SKM-1 treated with dmso at 0.1 percent for 144 hours (cell line): ENCODE measurements around the gene CMTM6.
"Not testable (repeated sequence)": the region's sequence is repeated elsewhere in the genome, so short reads cannot be mapped to it uniquely, and the experiment has no call there.

Source experiments
- DNase-seq: peaks from one replicate; lab custom pipeline; 2025; ENCODE audit not compliant: unreplicated experiment; lab: John Stamatoyannopoulos, UW

The CMTM6 gene

GRCh38 chr3:32467333-32468070, 35.1 kb downstream of the CMTM6 start:
- peak; percentile 49 for DNase-seq

- DNase-seq = not testable (repeated sequence)
These were observed 35.8 kb downstream of the CMTM6 start for GRCh38 chr3:32466808-32467207.

- not testable (repeated sequence) for DNase-seq
These were observed 37.9 kb downstream of the CMTM6 start for GRCh38 chr3:32464726-32465125.

- not testable (repeated sequence) for DNase-seq
These were observed 39.2 kb downstream of the CMTM6 start for GRCh38 chr3:32463415-32463814.

GRCh38 chr3:32462191-32462986, 40.3 kb downstream of the CMTM6 start:
- not testable (repeated sequence) for DNase-seq

DNA sequence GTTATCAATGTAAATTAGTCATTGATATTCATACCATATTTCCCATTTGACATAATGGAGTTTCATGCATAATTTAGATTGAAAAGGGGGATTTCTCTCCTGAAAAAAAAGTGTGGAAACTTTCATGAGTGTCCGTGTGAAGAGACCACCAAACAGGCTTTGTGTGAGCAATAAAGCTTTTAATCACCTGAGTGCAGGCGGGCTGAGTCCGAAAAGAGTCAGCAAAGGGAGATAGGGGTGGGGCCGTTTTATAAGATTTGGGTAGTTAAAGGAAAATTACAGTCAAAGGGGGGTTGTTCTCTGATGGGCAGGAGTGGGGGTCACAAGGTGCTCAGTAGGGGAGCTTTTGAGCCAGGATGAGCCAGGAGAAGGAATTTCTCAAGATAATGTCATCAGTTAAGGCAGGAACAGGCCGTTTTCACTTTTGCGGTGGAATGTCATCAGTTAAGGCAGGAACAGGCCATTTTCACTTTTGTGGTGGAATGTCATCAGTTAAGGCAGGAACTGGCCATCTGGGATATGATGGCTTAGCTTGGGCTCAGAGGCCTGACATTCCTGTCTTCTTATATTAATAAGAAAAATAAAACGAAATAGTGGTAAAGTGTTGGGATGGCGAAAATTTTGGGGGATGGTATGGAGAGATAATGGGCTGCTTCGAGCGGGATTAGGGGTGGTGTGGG, 41.7 kb downstream of the CMTM6 start:
- DNase-seq = not testable (repeated sequence)

GRCh38 chr3:32460031-32460749, 42.5 kb downstream of the CMTM6 start:
- DNase-seq = no peak

GRCh38 chr3:32459450-32459849, 43.2 kb downstream of the CMTM6 start:
- DNase-seq = no peak

- peak; percentile 19 for DNase-seq
These were observed 44.6 kb downstream of the CMTM6 start for GRCh38 chr3:32457971-32458471.

DNA sequence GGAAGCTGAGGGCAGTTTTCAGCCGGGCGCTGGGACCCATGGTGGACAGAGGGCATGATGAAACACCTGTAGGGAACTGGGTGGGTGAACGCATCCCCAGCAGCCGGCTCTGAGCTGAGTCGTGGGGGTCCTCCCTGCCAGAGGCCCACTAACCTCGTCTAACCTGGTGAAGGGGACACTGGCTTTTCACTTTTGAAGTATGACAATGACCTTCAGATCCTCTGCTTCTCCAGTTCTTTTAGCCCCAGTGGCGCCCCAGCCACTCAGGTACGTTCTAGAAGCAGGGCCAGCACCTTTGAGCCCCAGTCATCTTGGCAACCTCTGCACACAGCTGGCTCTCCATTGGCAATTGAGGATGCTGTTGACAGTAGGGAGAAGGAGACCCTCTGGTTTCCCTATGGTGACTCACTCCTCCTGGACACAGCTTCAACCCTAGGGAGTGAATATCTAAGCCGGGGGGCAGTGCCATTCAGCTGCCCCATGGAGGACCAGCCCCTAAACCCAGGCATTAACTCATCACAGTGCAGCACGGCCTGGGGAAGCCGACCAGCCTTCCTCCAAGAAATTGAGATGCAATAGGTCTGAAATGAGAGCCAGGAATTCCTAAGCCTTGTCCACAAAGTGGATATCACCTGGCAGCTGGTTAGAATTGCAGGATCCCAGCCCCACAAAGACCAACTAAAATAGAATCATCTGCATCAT, 46.1 kb downstream of the CMTM6 start:
- no peak for DNase-seq

DNA sequence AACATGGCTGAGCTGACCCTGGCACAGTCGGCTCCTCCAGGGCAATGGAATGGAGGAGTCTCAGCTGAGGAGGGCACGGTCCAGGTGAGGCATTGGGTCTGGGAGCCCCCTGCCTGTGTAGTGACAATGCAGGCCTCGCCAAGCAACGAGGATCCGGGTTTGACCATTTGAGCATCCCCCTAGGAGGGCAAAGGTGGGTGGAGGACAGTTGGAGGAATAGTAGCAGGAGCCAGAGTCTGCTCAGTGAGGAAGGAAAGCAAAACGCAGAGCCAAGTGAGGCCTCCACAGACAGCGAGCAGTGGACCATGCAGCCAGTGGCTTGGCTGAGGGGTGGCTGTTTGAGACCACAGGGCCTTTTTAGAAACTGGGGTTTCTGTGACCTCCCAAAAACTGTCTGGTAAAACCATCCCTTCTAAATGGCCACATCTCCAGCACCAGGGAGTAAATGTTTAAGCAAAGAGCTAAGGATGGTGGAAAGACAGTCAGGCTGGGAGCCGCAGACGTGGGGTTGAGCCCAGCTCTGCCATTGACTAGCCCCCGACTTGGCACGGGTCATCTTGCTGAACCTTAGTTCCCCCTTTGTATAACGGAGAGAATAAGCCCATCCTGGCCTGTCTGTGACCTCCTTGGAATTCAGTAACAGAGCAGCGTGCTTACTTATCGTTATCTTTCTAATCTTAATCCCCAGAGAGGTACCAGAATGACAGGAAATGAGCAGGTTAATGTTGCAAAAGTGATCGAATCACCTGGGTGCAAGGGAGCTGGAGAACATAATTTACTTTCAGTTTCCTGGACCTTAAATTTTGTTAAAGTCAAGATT, 46.8 kb downstream of the CMTM6 start:
- no peak for DNase-seq

GRCh38 chr3:32454731-32455608, 47.7 kb downstream of the CMTM6 start:
- no peak for DNase-seq

GRCh38 chr3:32454111-32454510, 48.5 kb downstream of the CMTM6 start:
- DNase-seq = no peak

DNA sequence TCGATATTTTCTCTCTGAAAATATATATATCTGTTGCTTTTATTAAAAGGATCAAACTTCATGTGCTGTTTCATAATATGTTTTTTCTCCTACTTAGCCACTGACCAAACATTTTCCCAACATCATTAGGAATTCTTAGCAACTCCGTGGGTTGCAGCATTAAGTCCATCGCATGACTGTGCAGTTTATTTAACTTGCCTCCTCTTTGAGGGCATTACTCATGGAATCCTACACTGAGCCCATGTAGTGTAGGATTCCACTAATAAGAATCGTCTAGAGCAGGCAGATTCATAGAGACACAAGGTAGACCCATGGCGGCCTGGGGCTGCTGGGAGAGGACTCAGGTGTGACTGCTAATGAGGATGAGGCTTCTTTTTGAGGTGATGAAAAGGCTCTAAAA, 49.3 kb downstream of the CMTM6 start:
- DNase-seq = no peak

DNA sequence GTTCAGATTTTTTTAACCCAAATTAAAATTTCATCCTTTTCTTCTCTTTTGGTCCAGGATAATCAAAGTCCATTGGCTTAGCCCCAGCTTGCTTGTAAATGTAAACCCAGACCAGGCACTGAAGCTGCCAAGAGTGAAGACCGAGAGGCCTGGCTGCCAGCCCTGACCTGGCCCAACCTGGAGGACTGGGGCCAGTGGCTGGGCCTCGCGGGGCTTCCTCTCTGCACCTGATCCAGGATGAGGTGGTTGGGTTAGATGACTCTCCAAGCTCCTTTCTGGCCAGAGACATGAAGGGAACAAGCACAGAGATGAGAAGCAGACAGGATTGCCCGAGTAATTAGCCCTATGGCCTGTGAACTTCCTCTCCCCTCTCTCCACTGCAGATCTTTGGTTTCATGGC, 50.6 kb downstream of the CMTM6 start:
- DNase-seq = no peak

DNA sequence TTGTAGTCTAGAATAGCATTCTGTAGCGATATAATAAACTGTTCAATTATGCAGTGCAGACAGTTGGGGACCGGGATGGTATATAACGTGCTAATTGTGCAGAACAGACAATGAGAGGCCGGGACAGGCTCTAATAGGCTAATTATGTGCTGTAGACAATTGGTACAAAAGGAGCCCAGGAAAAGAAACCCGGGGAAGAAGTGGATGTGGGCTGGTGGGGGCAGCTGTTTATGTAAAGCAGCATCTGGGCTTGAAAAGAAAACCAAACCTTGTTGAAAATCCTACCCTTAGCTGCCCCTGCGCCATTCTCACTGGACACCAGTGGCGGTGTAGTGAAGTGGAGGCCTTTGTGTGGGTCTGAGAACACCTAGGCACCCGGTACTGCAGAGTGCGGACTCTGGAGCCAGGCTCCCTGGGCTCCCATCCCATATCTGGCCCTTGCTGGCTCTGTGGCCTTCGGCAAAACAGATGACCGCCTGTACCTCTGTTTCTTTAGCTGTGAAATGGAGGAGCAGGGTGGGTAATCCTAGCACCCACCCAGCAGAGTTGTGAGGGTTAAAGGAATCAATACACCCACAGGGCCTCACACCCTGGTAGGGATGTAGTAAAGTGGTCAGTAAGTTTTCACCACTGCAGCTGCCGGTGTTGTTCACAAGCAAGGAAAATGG, 51.5 kb downstream of the CMTM6 start:
- DNase-seq = no peak

DNA sequence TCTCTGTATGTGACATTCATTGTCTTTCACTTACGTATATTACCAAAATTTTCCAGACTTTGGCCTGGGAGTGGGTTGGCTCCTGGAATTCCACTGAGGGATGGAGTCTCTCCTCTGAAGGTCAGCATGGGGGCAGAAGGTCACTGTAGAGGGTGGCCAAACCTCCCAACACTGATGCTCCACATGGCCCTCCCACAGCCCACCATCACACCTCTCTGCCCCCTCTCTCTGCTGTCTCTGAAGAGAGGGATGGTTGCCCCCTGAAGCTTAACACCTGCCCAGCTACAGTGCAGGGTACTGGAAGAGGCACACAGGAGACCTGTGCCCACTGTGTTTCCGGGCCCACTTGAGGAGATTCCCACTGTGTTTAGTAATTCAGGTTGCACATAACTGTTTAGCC, 52.2 kb downstream of the CMTM6 start:
- DNase-seq = no peak

DNA sequence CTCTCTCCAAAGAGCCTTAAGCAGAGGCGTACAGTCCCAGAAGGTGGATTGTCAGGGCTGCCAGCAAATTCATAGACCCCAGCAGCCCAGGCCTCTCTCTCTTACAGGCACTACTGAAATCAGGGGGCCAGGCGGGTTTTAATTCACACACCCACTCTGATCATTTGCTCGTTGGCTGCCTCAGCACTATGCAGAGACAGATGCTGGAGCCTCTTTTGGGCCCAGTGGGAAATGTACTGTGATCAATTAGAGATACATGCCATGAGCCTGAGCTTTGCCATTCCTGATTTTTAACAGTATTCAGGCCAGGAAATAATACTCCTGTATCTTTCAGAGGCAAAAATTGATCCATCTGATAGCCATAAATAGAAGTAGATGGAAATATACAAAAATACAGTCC, 53.0 kb downstream of the CMTM6 start:
- DNase-seq = no peak
